H9 (cell line): ENCODE results near the gene TCF20. TPM values are rescaled to one million over a fixed set of nuclear protein-coding genes. Genes with fewer than 3 reads are reported as not detected.

Experiments
- DNase-seq: peaks from one replicate; pipeline ENCODE4 v3.0.0-alpha.2; 2017
- H2AFZ ChIP-seq: one replicate; pipeline ENCODE4 v1.6.1; 2013; ENCODE audit warnings: mild to moderate bottlenecking, low read length, control low read depth, moderate library complexity
- H2AK5ac ChIP-seq: 2 replicates; pipeline ENCODE4 v1.6.1; 2013; ENCODE audit warnings: low read length, control low read depth, mixed read lengths; ENCODE audit not compliant: insufficient read length
- H2BK120ac ChIP-seq: one replicate; pipeline ENCODE4 v1.6.1; 2013; ENCODE audit warnings: low read depth, mild to moderate bottlenecking, low read length, control low read depth, inconsistent platforms; ENCODE audit not compliant: poor library complexity, severe bottlenecking
- H2BK12ac ChIP-seq: 2 replicates; pipeline ENCODE4 v1.6.1; 2013; ENCODE audit warnings: low read length, control low read depth, mixed read lengths, low read depth; ENCODE audit not compliant: insufficient read length
- H2BK15ac ChIP-seq: 2 replicates; pipeline ENCODE4 v1.6.1; 2013; ENCODE audit warnings: low read depth, low read length, control low read depth
- H2BK20ac ChIP-seq: one replicate; pipeline ENCODE4 v1.6.1; 2013; ENCODE audit warnings: low read depth, mild to moderate bottlenecking, low read length, control low read depth, inconsistent platforms; ENCODE audit not compliant: poor library complexity, severe bottlenecking
- H2BK5ac ChIP-seq: 2 replicates; pipeline ENCODE4 v1.6.1; 2013; ENCODE audit warnings: low read length, control low read depth, mixed read lengths; ENCODE audit not compliant: insufficient read length
- H3K14ac ChIP-seq: 2 replicates; pipeline ENCODE4 v1.6.1; 2013; ENCODE audit warnings: low read length, control low read depth; ENCODE audit not compliant: insufficient read depth
- H3K18ac ChIP-seq: 2 replicates; pipeline ENCODE4 v1.6.1; 2013; ENCODE audit warnings: low read depth, mild to moderate bottlenecking, mixed read lengths, low read length, control low read depth; ENCODE audit not compliant: insufficient read length
- H3K23ac ChIP-seq: 2 replicates; pipeline ENCODE4 v1.6.1; 2013; ENCODE audit warnings: low read length, control low read depth, mixed read lengths, low read depth; ENCODE audit not compliant: insufficient read length
- H3K23me2 ChIP-seq: 2 replicates; pipeline ENCODE4 v1.6.1; 2013; ENCODE audit warnings: low read depth, mild to moderate bottlenecking, mixed read lengths, low read length, control low read depth; ENCODE audit not compliant: insufficient read length, poor library complexity, severe bottlenecking
- H3K27ac ChIP-seq: 2 replicates; pipeline ENCODE4 v1.5.1; 2013; ENCODE audit warnings: low read length, control low read depth, mixed read lengths, low read depth; ENCODE audit not compliant: insufficient read length
- H3K27me3 ChIP-seq: 2 replicates; pipeline ENCODE4 v1.6.1; 2013; ENCODE audit warnings: low read length, control low read depth, inconsistent platforms; ENCODE audit not compliant: insufficient read depth
- H3K4ac ChIP-seq: 2 replicates; pipeline ENCODE4 v1.6.1; 2013; ENCODE audit warnings: low read depth, mild to moderate bottlenecking, control low read depth, inconsistent platforms, low read length, moderate library complexity
- H3K4me1 ChIP-seq: 2 replicates; pipeline ENCODE4 v1.6.1; 2013; ENCODE audit warnings: low read length, control low read depth, inconsistent platforms; ENCODE audit not compliant: insufficient read depth
- H3K4me2 ChIP-seq: 2 replicates; pipeline ENCODE4 v1.6.1; 2013; ENCODE audit warnings: low read length, control low read depth, mixed read lengths; ENCODE audit not compliant: insufficient read length, insufficient read depth
- H3K56ac ChIP-seq: 2 replicates; pipeline ENCODE4 v1.6.1; 2013; ENCODE audit warnings: low read depth, mild to moderate bottlenecking, mixed read lengths, low read length, control low read depth; ENCODE audit not compliant: insufficient read length
- H3K79me1 ChIP-seq: 2 replicates; pipeline ENCODE4 v1.6.1; 2013; ENCODE audit warnings: low read depth, mild to moderate bottlenecking, moderate library complexity, low read length, control low read depth, inconsistent platforms; ENCODE audit not compliant: insufficient read depth, poor library complexity, severe bottlenecking
- H3K79me2 ChIP-seq: 2 replicates; pipeline ENCODE4 v1.6.1; 2013; ENCODE audit warnings: low read length, control low read depth, inconsistent platforms; ENCODE audit not compliant: insufficient read depth
- H3K9ac ChIP-seq: 2 replicates; pipeline ENCODE4 v1.6.1; 2013; ENCODE audit warnings: low read length, control low read depth, mixed read lengths; ENCODE audit not compliant: insufficient read length; ENCODE audit errors: extremely low read depth
- H3K9me3 ChIP-seq: one replicate; pipeline ENCODE4 v1.6.1; 2013; ENCODE audit warnings: low read depth, low read length, inconsistent platforms; ENCODE audit not compliant: control insufficient read depth
- H3T11ph ChIP-seq: one replicate; pipeline ENCODE4 v1.6.1; 2013; ENCODE audit warnings: mild to moderate bottlenecking, low read length, control low read depth, inconsistent platforms
- H4K20me1 ChIP-seq: one replicate; pipeline ENCODE4 v1.6.1; 2013; ENCODE audit not compliant: control insufficient read depth, insufficient read length, insufficient read depth
- H4K5ac ChIP-seq: 2 replicates; pipeline ENCODE4 v1.6.1; 2013; ENCODE audit warnings: low read depth, mild to moderate bottlenecking, mixed read lengths, low read length, control low read depth; ENCODE audit not compliant: insufficient read length
- H4K8ac ChIP-seq: replicated peaks from 2 replicates; pipeline ENCODE4 v1.6.1; 2013; ENCODE audit warnings: low read length, control low read depth, mixed read lengths, low read depth; ENCODE audit not compliant: insufficient read length
- H4K91ac ChIP-seq: 2 replicates; pipeline ENCODE4 v1.6.1; 2013; ENCODE audit warnings: low read depth, mild to moderate bottlenecking, moderate library complexity, mixed read lengths, low read length, control low read depth; ENCODE audit not compliant: insufficient read length
- H3K27ac Mint-ChIP-seq, 3 experiments: 2 replicates in 2 of 3; 3 replicates in 1 of 3; pipeline ENCODE4 v1.8.0; 2020 to 2021; ENCODE audit warnings: mixed read lengths in 3 of 3, mild to moderate bottlenecking in 1 of 3, moderate library complexity in 1 of 3
- H3K27me3 Mint-ChIP-seq: 2 replicates; pipeline ENCODE4 v1.8.0; 2021; ENCODE audit warnings: low read depth, mild to moderate bottlenecking, moderate library complexity, mixed read lengths
- H3K36me3 Mint-ChIP-seq, 3 experiments: 2 replicates in 2 of 3; 3 replicates in 1 of 3; pipeline ENCODE4 v1.8.0; 2020 to 2021; ENCODE audit warnings: low read depth in 3 of 3, mixed read lengths in 3 of 3; ENCODE audit not compliant: insufficient read depth in 1 of 3
- H3K4me1 Mint-ChIP-seq, 2 experiments: 2 replicates each; pipeline ENCODE4 v1.8.0; 2020; ENCODE audit warnings: mixed read lengths in 2 of 2
- H3K4me3 Mint-ChIP-seq, 2 experiments: 2 replicates in 1 of 2; 3 replicates in 1 of 2; pipeline ENCODE4 v1.8.0; 2020 to 2021; ENCODE audit warnings: mild to moderate bottlenecking in 2 of 2, mixed read lengths in 2 of 2, moderate library complexity in 1 of 2
- H3K9me3 Mint-ChIP-seq, 2 experiments: 2 replicates in 1 of 2; 3 replicates in 1 of 2; pipeline ENCODE4 v1.8.0; 2020; ENCODE audit warnings: mild to moderate bottlenecking in 2 of 2, mixed read lengths in 2 of 2, moderate library complexity in 1 of 2
- CTCF ChIP-seq: fragments of 200-600 bp; sonication (generic); conservative IDR thresholded peaks from 3 replicates; pipeline ENCODE4 v1.8.0; 2021; ENCODE audit warnings: antibody characterized with exemption, mild to moderate bottlenecking
- WGBS: extraction: QIAGEN DNeasy Blood & Tissue Kit; methylation state at CpG from one replicate; pipeline ENCODE4 v1.1.7; 2013; ENCODE audit warnings: missing lambda C conversion rate, low lambda C conversion rate, mixed read lengths; ENCODE audit not compliant: insufficient read length; ENCODE audit errors: extremely low coverage; 5-methylcytosine and 5-hydroxymethylcytosine counted together
- total RNA-seq: library from RNA; stranded (reverse); gene quantifications from 2 replicates; pipeline ENCODE4 v1.2.1, GENCODE V29; 2021

TCF20 gene
- total RNA-seq, 1 experiment from 2014 or later = 75.6 TPM

GRCh38 chr22:42284643-42285181 lies 14.3 kb upstream of the TCF20 start:
- WGBS = no CpG with 5 or more reads among the region's 14 CpGs
- no peak overlapping the region; a peak in 1 of 5 replicates for H3K4me3 Mint-ChIP-seq
- H3K27me3 Mint-ChIP-seq = peaks cover 82% of the 10 kb centered on the region
- no peak for TF ChIP-seq CTCF
- H3K27ac ChIP-seq = no peak overlapping the region
- no peak overlapping the region for H3K56ac ChIP-seq
- H2BK120ac ChIP-seq = no peak overlapping the region
- H3K23me2 ChIP-seq = peaks cover 8% of the 10 kb centered on the region
- H2BK20ac ChIP-seq = no peak overlapping the region
- H3K18ac ChIP-seq = no peak overlapping the region
- H3K4me1 ChIP-seq = no peaks in the 10 kb centered on the region
- no peak overlapping the region for H4K5ac ChIP-seq
- no peak overlapping the region for H2AFZ ChIP-seq
- H3T11ph ChIP-seq = no peak overlapping the region
- no peak overlapping the region for H4K8ac ChIP-seq
- peaks cover 10% of the 10 kb centered on the region; the same call in 1 of the 2 replicates for H3K27me3 ChIP-seq
- no peaks in the 10 kb centered on the region for H3K9me3 Mint-ChIP-seq
- no peaks in the 10 kb centered on the region for H4K20me1 ChIP-seq
- no peak overlapping the region for H3K27ac Mint-ChIP-seq
- H3K14ac ChIP-seq = no peak overlapping the region
- H3K9ac ChIP-seq = no peak overlapping the region
- H2BK5ac ChIP-seq = no peak overlapping the region
- H3K36me3 Mint-ChIP-seq = no peaks in the 10 kb centered on the region
- no peaks in the 10 kb centered on the region for H3K79me1 ChIP-seq
- H3K4me2 ChIP-seq = no peak overlapping the region
- no peak for DNase-seq
- no peak overlapping the region for H3K23ac ChIP-seq
- no peak overlapping the region for H2BK15ac ChIP-seq
- H2BK12ac ChIP-seq = no peak overlapping the region
- H3K4me1 Mint-ChIP-seq = peaks cover 4 to 32% of the 10 kb centered on the region in 2 experiments
- H4K91ac ChIP-seq = no peak overlapping the region
- no peak overlapping the region for H2AK5ac ChIP-seq
- H3K4ac ChIP-seq = no peak overlapping the region
- H3K9me3 ChIP-seq = no peaks in the 10 kb centered on the region
- no peaks in the 10 kb centered on the region; the same call in 1 of the 2 replicates for H3K79me2 ChIP-seq
